HG03025 (cell line): Measurements from ENCODE around the gene ADGRB3.

Experiments
- ATAC-seq: cut with Tn5 transposase; IDR thresholded peaks from one replicate; pipeline ENCODE4 v1.9.1; 2021; ENCODE audit warnings: mild to moderate bottlenecking, moderate library complexity; ENCODE audit not compliant: unreplicated experiment, low FRiP score

Gene ADGRB3

GRCh38 chr6:69180361-69181067 is 545.4 kb downstream of the ADGRB3 start:
- no peak for ATAC-seq

GRCh38 chr6:69181964-69182363 is 546.9 kb downstream of the ADGRB3 start:
- no peak for ATAC-seq

- ATAC-seq = no peak
These were observed 550.2 kb downstream of the ADGRB3 start for GRCh38 chr6:69185276-69185675.

GRCh38 chr6:69202768-69203167 is 567.7 kb downstream of the ADGRB3 start:
- ATAC-seq = no peak

- ATAC-seq = no peak
These were observed 581.0 kb downstream of the ADGRB3 start for GRCh38 chr6:69216127-69216526.

- ATAC-seq = no peak
These were observed 582.3 kb downstream of the ADGRB3 start for GRCh38 chr6:69217343-69217742.

- ATAC-seq = no peak
These were observed 585.3 kb downstream of the ADGRB3 start for GRCh38 chr6:69220375-69220774.

GRCh38 chr6:69232008-69232407 is 596.9 kb downstream of the ADGRB3 start:
- ATAC-seq = no peak

GRCh38 chr6:69232496-69232895 is 597.4 kb downstream of the ADGRB3 start:
- ATAC-seq = no peak

- ATAC-seq = peak; percentile 93
These were observed 597.9 kb downstream of the ADGRB3 start for GRCh38 chr6:69232911-69233448.

GRCh38 chr6:69238067-69238466 is 603.0 kb downstream of the ADGRB3 start:
- no peak for ATAC-seq

- ATAC-seq = no peak
These were observed 611.9 kb downstream of the ADGRB3 start for GRCh38 chr6:69246983-69247382.

GRCh38 chr6:69261010-69261409 is 625.9 kb downstream of the ADGRB3 start:
- ATAC-seq = no peak

GRCh38 chr6:69263297-69263696 is 628.2 kb downstream of the ADGRB3 start:
- ATAC-seq = no peak

- no peak for ATAC-seq
These were observed 630.0 kb downstream of the ADGRB3 start for GRCh38 chr6:69265090-69265489.

GRCh38 chr6:69265706-69266105 is 630.6 kb downstream of the ADGRB3 start:
- no peak for ATAC-seq

- no peak for ATAC-seq
These were observed 641.1 kb downstream of the ADGRB3 start for GRCh38 chr6:69276204-69276603.

- ATAC-seq = no peak
These were observed 644.7 kb downstream of the ADGRB3 start for GRCh38 chr6:69279805-69280204.

- no peak for ATAC-seq
These were observed 645.8 kb downstream of the ADGRB3 start for GRCh38 chr6:69280858-69281257.

- no peak for ATAC-seq
These were observed 649.2 kb downstream of the ADGRB3 start for GRCh38 chr6:69284176-69284730.

- no peak for ATAC-seq
These were observed 650.0 kb downstream of the ADGRB3 start for GRCh38 chr6:69285054-69285453.

- no peak for ATAC-seq
These were observed 651.2 kb downstream of the ADGRB3 start for GRCh38 chr6:69286331-69286730.
